Type B pancreatic cell (in vitro differentiated cells): ENCODE results near the gene CFB. TPM values are rescaled to one million over a fixed set of nuclear protein-coding genes. Genes with fewer than 3 reads are reported as not detected.
"Not testable (repeated sequence)": the region's sequence is repeated elsewhere in the genome, so short reads cannot be mapped to it uniquely, and the experiment has no call there.

Source experiments
- DNase-seq: peaks from one replicate; pipeline ENCODE4 v3.0.0; 2021; ENCODE audit warnings: mixed read lengths; ENCODE audit not compliant: unreplicated experiment; ENCODE audit errors: extremely low spot score
- H3K27ac Mint-ChIP-seq: 2 replicates; pipeline ENCODE4 v1.8.0; 2021; ENCODE audit warnings: mild to moderate bottlenecking, mixed read lengths
- H3K27me3 Mint-ChIP-seq: 2 replicates; pipeline ENCODE4 v1.8.0; 2021; ENCODE audit warnings: mixed read lengths
- H3K36me3 Mint-ChIP-seq: 2 replicates; pipeline ENCODE4 v1.8.0; 2021; ENCODE audit warnings: mixed read lengths
- H3K4me1 Mint-ChIP-seq: one replicate; pipeline ENCODE4 v1.8.0; 2021; ENCODE audit warnings: mixed read lengths; ENCODE audit not compliant: unreplicated experiment
- H3K4me3 Mint-ChIP-seq: 2 replicates; pipeline ENCODE4 v1.8.0; 2021; ENCODE audit warnings: mild to moderate bottlenecking, mixed read lengths
- H3K9me3 Mint-ChIP-seq: 2 replicates; pipeline ENCODE4 v1.8.0; 2021; ENCODE audit warnings: mixed read lengths
- microRNA-seq: library from miRNA; unstranded; fragments of <30 nt; microRNA quantifications from one replicate; pipeline ENCODE4, GENCODE V29; 2020
- total RNA-seq: library from RNA; stranded (reverse); gene quantifications from 2 replicates; pipeline ENCODE4 v1.2.1, GENCODE V29; 2021; ENCODE audit warnings: low replicate concordance
- TF ChIP-seq, protein P1 (sequence below): fragments of 200-600 bp; sonication (generic); conservative IDR thresholded peaks from 2 replicates; pipeline ENCODE4 v1.5.0; 2021; ENCODE audit warnings: antibody characterized with exemption, mild to moderate bottlenecking

The CFB gene
- total RNA-seq, 1 donor from 2014 or later = 13.6 TPM

DNA sequence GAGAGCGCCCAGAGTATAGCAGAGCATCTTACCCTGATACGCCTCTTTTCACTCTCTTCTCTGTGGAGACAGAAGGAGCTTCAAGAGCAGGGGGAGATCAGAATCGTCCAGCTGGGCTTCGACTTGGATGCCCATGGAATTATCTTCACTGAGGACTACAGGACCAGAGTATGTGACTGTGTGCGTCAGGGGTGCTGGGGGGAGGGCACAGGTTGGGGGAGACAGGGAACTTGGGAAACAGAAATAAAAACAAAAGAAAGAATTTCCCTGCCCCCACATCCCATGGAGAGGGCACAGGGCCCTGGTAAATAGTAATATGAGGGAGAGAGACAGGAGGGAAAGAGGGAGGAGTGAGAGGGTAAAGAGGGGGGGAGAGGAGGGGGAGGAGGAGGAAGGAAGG, 32.9 kb downstream of the CFB start:
- no peaks in the 10 kb centered on the region for H3K4me1 Mint-ChIP-seq
- no peak overlapping the region for H3K4me3 Mint-ChIP-seq
- DNase-seq = no peak
- no peaks in the 10 kb centered on the region for H3K27me3 Mint-ChIP-seq
- TF ChIP-seq, protein P1, sequence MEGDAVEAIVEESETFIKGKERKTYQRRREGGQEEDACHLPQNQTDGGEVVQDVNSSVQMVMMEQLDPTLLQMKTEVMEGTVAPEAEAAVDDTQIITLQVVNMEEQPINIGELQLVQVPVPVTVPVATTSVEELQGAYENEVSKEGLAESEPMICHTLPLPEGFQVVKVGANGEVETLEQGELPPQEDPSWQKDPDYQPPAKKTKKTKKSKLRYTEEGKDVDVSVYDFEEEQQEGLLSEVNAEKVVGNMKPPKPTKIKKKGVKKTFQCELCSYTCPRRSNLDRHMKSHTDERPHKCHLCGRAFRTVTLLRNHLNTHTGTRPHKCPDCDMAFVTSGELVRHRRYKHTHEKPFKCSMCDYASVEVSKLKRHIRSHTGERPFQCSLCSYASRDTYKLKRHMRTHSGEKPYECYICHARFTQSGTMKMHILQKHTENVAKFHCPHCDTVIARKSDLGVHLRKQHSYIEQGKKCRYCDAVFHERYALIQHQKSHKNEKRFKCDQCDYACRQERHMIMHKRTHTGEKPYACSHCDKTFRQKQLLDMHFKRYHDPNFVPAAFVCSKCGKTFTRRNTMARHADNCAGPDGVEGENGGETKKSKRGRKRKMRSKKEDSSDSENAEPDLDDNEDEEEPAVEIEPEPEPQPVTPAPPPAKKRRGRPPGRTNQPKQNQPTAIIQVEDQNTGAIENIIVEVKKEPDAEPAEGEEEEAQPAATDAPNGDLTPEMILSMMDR = no peak
- H3K27ac Mint-ChIP-seq = no peak overlapping the region
- H3K9me3 Mint-ChIP-seq = no peaks in the 10 kb centered on the region
- H3K36me3 Mint-ChIP-seq = peaks cover 4% of the 10 kb centered on the region

- H3K27ac Mint-ChIP-seq = no peak overlapping the region
- H3K27me3 Mint-ChIP-seq = no peaks in the 10 kb centered on the region
- no peaks in the 10 kb centered on the region for H3K4me1 Mint-ChIP-seq
- H3K4me3 Mint-ChIP-seq = no peak overlapping the region
- TF ChIP-seq, protein P1 = no peak
- no peaks in the 10 kb centered on the region for H3K9me3 Mint-ChIP-seq
- no peak for DNase-seq
- H3K36me3 Mint-ChIP-seq = peaks cover 4% of the 10 kb centered on the region
Observed at GRCh38 chr6:31979238-31979898, 33.5 kb downstream of the CFB start.

GRCh38 chr6:31980195-31980876, 34.4 kb downstream of the CFB start:
- not testable (repeated sequence) for H3K4me3 Mint-ChIP-seq, H3K36me3 Mint-ChIP-seq, H3K27ac Mint-ChIP-seq, H3K27me3 Mint-ChIP-seq, DNase-seq, H3K4me1 Mint-ChIP-seq, H3K9me3 Mint-ChIP-seq

DNA sequence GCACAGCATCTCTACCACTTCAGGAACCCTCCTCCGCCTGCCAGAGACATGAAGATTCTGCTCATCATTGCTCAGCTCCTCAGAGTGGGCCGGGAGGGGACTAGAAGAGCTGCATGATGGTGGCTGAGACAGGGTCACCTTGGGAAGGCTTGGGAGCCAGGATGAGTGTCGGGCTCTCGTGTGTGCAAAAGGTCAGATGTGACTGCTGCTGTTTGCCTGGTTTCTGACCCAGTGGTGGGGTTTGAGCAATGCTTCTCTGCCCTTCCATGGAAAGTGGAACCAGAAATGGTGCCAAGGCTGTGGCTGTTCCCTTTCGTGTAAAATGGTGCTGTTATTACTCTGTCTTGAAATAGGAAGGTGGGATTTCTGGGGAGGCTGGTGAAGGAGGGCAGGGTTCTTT, 35.1 kb downstream of the CFB start:
- not testable (repeated sequence) for DNase-seq, H3K4me1 Mint-ChIP-seq, H3K4me3 Mint-ChIP-seq, H3K36me3 Mint-ChIP-seq, H3K27me3 Mint-ChIP-seq, H3K9me3 Mint-ChIP-seq, H3K27ac Mint-ChIP-seq

GRCh38 chr6:31981744-31982143, 35.8 kb downstream of the CFB start, which contains the start of gene C4A:
Gene C4A, plus strand, starts transcription at chr6:31982057. Its CDS starts 51 bp downstream, at chr6:31982108.
- not testable (repeated sequence) for H3K4me3 Mint-ChIP-seq, H3K27me3 Mint-ChIP-seq, DNase-seq, H3K36me3 Mint-ChIP-seq, H3K9me3 Mint-ChIP-seq, H3K4me1 Mint-ChIP-seq, H3K27ac Mint-ChIP-seq

DNA sequence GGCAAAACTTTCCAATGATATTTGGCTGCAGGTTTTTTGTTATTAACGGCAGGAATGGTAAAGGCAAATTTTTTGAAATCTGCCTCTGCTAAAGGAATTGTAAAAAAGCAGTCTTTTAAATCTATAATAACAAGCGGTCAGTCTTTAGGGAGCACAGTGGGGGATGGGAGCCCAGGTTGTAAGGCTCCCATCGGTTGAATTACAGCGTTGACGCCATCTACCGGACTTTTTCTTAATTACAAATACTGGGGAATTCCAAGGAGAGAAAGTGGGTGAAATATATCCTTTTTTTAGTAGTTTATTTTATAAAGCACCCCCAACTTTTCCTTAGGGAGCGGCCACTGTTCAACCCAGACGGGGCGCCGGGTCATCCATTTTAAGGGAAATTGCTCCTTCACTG, 43.5 kb downstream of the CFB start:
- not testable (repeated sequence) for H3K4me1 Mint-ChIP-seq, H3K27me3 Mint-ChIP-seq, DNase-seq, H3K36me3 Mint-ChIP-seq, H3K9me3 Mint-ChIP-seq, H3K4me3 Mint-ChIP-seq, H3K27ac Mint-ChIP-seq

GRCh38 chr6:31994421-31994820, 48.5 kb downstream of the CFB start:
- H3K36me3 Mint-ChIP-seq, H3K9me3 Mint-ChIP-seq, H3K4me1 Mint-ChIP-seq, H3K27ac Mint-ChIP-seq, DNase-seq, H3K4me3 Mint-ChIP-seq, H3K27me3 Mint-ChIP-seq: not testable (repeated sequence)

DNA sequence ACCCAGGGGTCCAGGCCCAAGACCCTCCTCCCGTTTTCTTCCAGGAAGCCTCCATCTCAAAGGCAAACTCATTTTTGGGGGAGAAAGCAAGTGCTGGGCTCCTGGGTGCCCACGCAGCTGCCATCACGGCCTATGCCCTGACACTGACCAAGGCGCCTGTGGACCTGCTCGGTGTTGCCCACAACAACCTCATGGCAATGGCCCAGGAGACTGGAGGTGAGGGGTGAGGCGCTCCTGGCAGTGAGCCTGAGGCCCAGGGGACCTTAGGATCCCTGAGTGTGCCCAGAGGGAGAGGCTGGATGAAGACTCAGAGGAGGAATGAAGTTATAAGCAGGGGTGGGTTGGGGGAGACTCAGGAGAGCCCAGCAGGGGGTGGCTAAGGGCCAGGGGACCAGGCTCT, 50.5 kb downstream of the CFB start:
- not testable (repeated sequence) for H3K27me3 Mint-ChIP-seq, H3K27ac Mint-ChIP-seq, DNase-seq, H3K4me3 Mint-ChIP-seq, H3K36me3 Mint-ChIP-seq, H3K4me1 Mint-ChIP-seq, H3K9me3 Mint-ChIP-seq

Small RNAs within 50 kb of the gene (microRNA-seq; reads per million reads assigned to microRNA genes)
- 0.83 reads per million for gene MIR1236

Other genes starting within 250 kb of the CFB start
- 80.9 and 91.3 TPM in 2 replicates for gene ABHD16A, start 242.8 kb upstream of the CFB start, total RNA-seq
- gene LY6G6F, start 239.2 kb upstream of the CFB start, total RNA-seq = not detected in 2 replicates
- 1.5 TPM in 1 of 2 replicates, not detected in the other for gene LY6G6D, start 230.7 kb upstream of the CFB start, total RNA-seq
- gene LY6G6C, start 224.3 kb upstream of the CFB start, total RNA-seq = 2.5 and 16.2 TPM in 2 replicates
- 0.41 and 0.81 TPM in 2 replicates for gene MPIG6B, start 222.7 kb upstream of the CFB start, total RNA-seq
- 101 and 138 TPM in 2 replicates for gene DDAH2, start 216.8 kb upstream of the CFB start, total RNA-seq
- 294 and 381 TPM in 2 replicates for gene CLIC1, start 209.6 kb upstream of the CFB start, total RNA-seq
- gene MSH5, start 206.1 kb upstream of the CFB start, total RNA-seq = 20.7 and 46.7 TPM in 2 replicates
- gene SAPCD1, start 183.4 kb upstream of the CFB start, total RNA-seq = 3.2 and 8.9 TPM in 2 replicates
- gene VWA7, start 168.8 kb upstream of the CFB start, total RNA-seq = 6.1 and 6.4 TPM in 2 replicates
- 89.0 and 104 TPM in 2 replicates for gene VARS1, start 150.3 kb upstream of the CFB start, total RNA-seq
- gene LSM2, start 139.1 kb upstream of the CFB start, total RNA-seq = 57.9 and 74.5 TPM in 2 replicates
- 1.8 and 1.9 TPM in 2 replicates for gene HSPA1L, start 130.8 kb upstream of the CFB start, total RNA-seq
- 45.7 and 54.7 TPM in 2 replicates for gene HSPA1A, start 130.6 kb upstream of the CFB start, total RNA-seq
- 132 and 252 TPM in 2 replicates for gene HSPA1B, start 118.4 kb upstream of the CFB start, total RNA-seq
- gene NEU1, start 83.3 kb upstream of the CFB start, total RNA-seq = 46.9 and 62.5 TPM in 2 replicates
- 8.8 and 10.6 TPM in 2 replicates for gene SLC44A4, start 67.1 kb upstream of the CFB start, total RNA-seq
- gene EHMT2, start 48.4 kb upstream of the CFB start, total RNA-seq = 59.9 and 136 TPM in 2 replicates
- 8.2 and 37.7 TPM in 2 replicates for gene ZBTB12, start 44.0 kb upstream of the CFB start, total RNA-seq
- 2.2 and 3.6 TPM in 2 replicates for gene C2, start 18.4 kb upstream of the CFB start, total RNA-seq
- 63.9 and 73.0 TPM in 2 replicates for gene NELFE, start 12.9 kb downstream of the CFB start, total RNA-seq
- 84.2 and 100 TPM in 2 replicates for gene SKIC2, start 13.1 kb downstream of the CFB start, total RNA-seq
- 24.2 and 28.9 TPM in 2 replicates for gene DXO, start 26.0 kb downstream of the CFB start, total RNA-seq
- gene C4A, start 36.0 kb downstream of the CFB start, total RNA-seq = 5.2 and 9.7 TPM in 2 replicates
- 5.3 and 9.2 TPM in 2 replicates for gene C4B, start 68.7 kb downstream of the CFB start, total RNA-seq
- gene CYP21A2, start 92.3 kb downstream of the CFB start, total RNA-seq = 0.14 and 0.68 TPM in 2 replicates
- 20.8 and 22.2 TPM in 2 replicates for gene TNXB, start 163.2 kb downstream of the CFB start, total RNA-seq
- 95.8 and 99.3 TPM in 2 replicates for gene ATF6B, start 182.2 kb downstream of the CFB start, total RNA-seq
- 8.4 and 10.1 TPM in 2 replicates for gene FKBPL, start 184.2 kb downstream of the CFB start, total RNA-seq
- gene PRRT1, start 205.8 kb downstream of the CFB start, total RNA-seq = 1.00 and 2.7 TPM in 2 replicates
- gene PPT2, start 208.0 kb downstream of the CFB start, total RNA-seq = 44.1 and 46.9 TPM in 2 replicates
- 27.1 and 35.8 TPM in 2 replicates for gene EGFL8, start 218.5 kb downstream of the CFB start, total RNA-seq
- 64.1 and 76.3 TPM in 2 replicates for gene AGPAT1, start 230.0 kb downstream of the CFB start, total RNA-seq
- gene RNF5, start 232.3 kb downstream of the CFB start, total RNA-seq = 49.4 and 69.2 TPM in 2 replicates
- gene AGER, start 238.2 kb downstream of the CFB start, total RNA-seq = 11.1 and 16.9 TPM in 2 replicates
- gene PBX2, start 244.1 kb downstream of the CFB start, total RNA-seq = 137 and 166 TPM in 2 replicates
- gene GPSM3, start 246.5 kb downstream of the CFB start, total RNA-seq = 0.48 and 3.3 TPM in 2 replicates